ENCODE measurements around the gene MAP7D3. TPM values are rescaled to one million over a fixed set of nuclear protein-coding genes. Genes with fewer than 3 reads are reported as not detected.
"Not testable (repeated sequence)": the region's sequence is repeated elsewhere in the genome, so short reads cannot be mapped to it uniquely, and the experiment has no call there.

Gene MAP7D3
- total RNA-seq, 8 experiments from 2014 or later: 2.9 to 22.9 (median 8.7) TPM

DNA sequence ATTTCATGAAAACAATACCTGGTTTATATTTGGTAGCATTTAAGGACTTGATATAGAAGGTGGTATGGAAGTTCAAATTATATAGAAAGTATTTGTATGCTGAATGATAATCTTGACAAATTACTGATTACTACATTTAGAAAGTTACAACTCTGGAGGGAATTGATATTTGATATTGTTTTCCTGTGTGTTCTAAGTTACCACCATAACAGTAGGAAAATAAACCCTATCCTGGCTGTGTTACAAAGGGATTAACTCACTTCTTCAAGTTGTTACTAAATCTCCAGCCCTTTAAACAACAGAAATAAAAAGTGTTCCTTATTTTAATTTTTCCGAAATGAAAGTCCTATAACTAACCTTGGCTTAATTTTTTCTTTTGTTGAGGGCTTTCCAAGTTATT, 67.3 kb downstream of the MAP7D3 start:
- no peak overlapping the region for H3K27ac ChIP-seq
- in situ Hi-C loops (cut with MboI; ENCODE audit: low pct_unique_long_range_greater_than_20kb in 2 of 9, low sequenced_read_pairs in 9 of 9, unreplicated experiment in 9 of 9): no loop called here
- ATAC-seq (replicated peaks in 6 of 8): no peak
- no peaks in the 10 kb centered on the region for H3K4me1 ChIP-seq (replicated peaks in 1 of 2)
- H3K4me3 ChIP-seq: no peak overlapping the region
- WGBS, 10 experiments: 67 to 100% (median 92%) methylated on average over 1 of the region's 1 CpG; no CpG with 5 or more reads in 6 of the 10 experiments

DNA sequence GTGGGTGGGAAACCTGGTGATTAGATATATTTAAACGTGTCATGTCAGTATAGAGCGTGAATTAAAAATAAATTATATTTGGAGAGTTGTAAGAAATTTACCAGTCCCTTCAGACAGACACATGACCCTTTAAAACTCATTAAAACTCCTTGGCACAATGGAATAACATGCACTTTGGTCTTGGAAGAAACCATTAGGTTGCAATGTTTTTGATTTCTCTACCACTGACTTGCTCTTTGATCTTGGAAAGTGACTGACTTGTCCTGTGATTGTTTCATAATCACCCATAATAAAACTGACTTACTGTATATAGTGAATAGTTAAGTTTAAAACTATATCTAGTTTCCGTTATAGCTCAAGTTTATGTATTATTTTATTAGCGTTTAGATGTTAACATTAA, 68.0 kb downstream of the MAP7D3 start:
- H3K4me3 ChIP-seq: no peak overlapping the region
- no peak overlapping the region for H3K27ac ChIP-seq
- ATAC-seq (replicated peaks in 6 of 8): no peak
- in situ Hi-C loops (cut with MboI; ENCODE audit: low pct_unique_long_range_greater_than_20kb in 2 of 9, low sequenced_read_pairs in 9 of 9, unreplicated experiment in 9 of 9): no loop called here
- H3K4me1 ChIP-seq (replicated peaks in 1 of 2): no peaks in the 10 kb centered on the region
- 27 to 100% (median 62%) methylated on average over 1 to 4 of the region's 4 CpGs; no CpG with 5 or more reads in 4 of the 10 experiments for WGBS, 10 experiments

DNA sequence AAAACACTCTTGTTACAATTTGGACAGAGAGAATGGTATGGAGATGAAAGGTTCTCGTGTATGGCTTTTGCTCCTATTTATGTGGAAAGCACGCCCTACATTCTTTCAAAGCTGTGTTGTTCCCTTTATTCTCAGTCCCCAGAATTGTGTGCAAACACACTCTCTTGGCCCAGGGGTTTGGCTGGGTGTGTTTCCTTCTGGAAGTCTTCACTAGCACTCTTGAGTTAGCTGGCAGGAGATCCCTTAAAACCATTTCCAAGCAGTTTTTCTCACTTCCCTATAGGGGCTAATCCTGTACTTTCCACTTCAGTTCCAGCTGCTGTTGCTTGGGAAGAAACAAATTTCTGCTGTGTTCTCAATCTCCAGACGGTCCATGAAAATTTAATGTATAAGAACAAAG, 68.8 kb downstream of the MAP7D3 start:
- no peak overlapping the region for H3K4me3 ChIP-seq
- WGBS, 10 experiments: 28 to 100% (median 62%) methylated on average over 1 to 2 of the region's 3 CpGs; no CpG with 5 or more reads in 6 of the 10 experiments
- in situ Hi-C loops (cut with MboI; ENCODE audit: low pct_unique_long_range_greater_than_20kb in 2 of 9, low sequenced_read_pairs in 9 of 9, unreplicated experiment in 9 of 9): no loop called here
- ATAC-seq (replicated peaks in 6 of 8): no peak
- H3K4me1 ChIP-seq (replicated peaks in 1 of 2): no peaks in the 10 kb centered on the region
- H3K27ac ChIP-seq: no peak overlapping the region

DNA sequence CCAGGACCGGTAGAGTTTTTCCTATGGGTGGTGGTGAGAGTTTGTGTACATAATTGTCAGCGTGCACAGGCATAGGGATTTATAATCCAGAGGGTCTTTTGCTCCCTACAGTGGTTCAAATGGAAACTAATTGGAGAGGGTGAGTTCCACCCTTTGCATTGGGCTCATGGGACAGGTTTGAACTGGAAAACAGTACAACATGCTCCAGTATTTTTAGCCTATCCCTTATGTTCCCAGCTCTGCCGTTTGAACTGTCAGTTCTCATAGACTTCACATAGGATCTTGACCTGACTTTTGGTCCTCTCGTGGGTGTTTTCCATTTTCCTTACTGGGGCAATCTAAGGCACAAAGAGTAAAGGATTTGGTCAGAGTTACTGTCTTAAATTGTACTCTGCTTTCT, 72.1 kb downstream of the MAP7D3 start:
- WGBS, 10 experiments: 0 to 100% (median 40%) methylated on average over 1 to 4 of the region's 4 CpGs; no CpG with 5 or more reads in 6 of the 10 experiments
- in situ Hi-C loops (cut with MboI; ENCODE audit: low pct_unique_long_range_greater_than_20kb in 2 of 9, low sequenced_read_pairs in 9 of 9, unreplicated experiment in 9 of 9): no loop called here
- Histone ChIP-seq H3K4me1 (replicated peaks in 1 of 2) (no peaks in the 10 kb centered on the region), H3K27ac (no peak overlapping the region), H3K4me3 (no peak overlapping the region)
- ATAC-seq (replicated peaks in 6 of 8): no peak

DNA sequence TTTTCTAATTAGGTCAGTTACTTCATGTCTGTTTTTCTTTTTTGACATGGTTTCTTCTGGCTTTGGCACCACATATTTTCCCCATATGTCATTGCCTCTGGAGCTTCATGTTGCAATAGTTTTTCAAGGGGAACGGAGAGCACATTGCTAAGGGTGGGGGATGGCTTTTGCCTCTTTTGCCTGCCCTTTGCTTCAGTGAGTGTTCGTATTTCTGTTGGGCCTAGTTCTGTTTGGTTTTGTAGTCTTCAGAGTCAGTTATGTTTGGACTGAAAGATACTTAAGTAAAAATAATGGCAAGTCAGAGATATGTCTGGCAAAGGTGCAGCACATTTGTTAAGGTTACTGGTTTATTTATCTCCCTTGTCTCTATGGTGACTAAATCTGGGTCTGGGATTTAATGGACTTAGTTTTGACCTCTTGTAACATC, 74.8 kb downstream of the MAP7D3 start:
- 0 to 100% (median 35%) methylated on average over 1 of the region's 2 CpGs; no CpG with 5 or more reads in 6 of the 10 experiments for WGBS, 10 experiments
- in situ Hi-C loops (cut with MboI; ENCODE audit: low pct_unique_long_range_greater_than_20kb in 2 of 9, low sequenced_read_pairs in 9 of 9, unreplicated experiment in 9 of 9): no loop called here
- peak in 2 of 8 experiments; percentile 63 to 71 for ATAC-seq (replicated peaks in 6 of 8)

DNA sequence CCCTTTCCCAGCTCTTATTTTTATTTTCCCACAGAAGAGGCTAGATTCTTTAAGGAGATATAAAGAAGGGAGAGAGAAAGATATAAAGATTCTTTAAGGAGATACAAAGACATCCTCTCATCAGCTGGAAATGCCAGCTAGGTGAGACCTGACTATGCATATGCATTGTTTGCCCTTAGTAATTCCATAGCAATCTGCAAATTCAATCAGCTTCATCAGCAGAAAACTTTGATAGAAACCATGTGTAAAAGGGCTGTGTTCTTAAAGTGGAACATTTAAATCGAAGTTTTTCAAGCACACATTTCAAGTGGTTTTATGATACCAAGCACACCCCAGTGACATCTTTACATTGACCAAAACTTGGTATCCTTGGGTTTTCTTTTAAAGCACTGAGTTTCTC, 79.8 kb downstream of the MAP7D3 start:
- Histone ChIP-seq H3K4me1 (replicated peaks in 1 of 2) (peaks cover 17 to 20% of the 10 kb centered on the region in 2 donors), H3K4me3 (no peak overlapping the region), H3K27ac (no peak overlapping the region)
- peak in 1 of 8 experiments; percentile 3 for ATAC-seq (replicated peaks in 6 of 8)
- in situ Hi-C loops (cut with MboI; ENCODE audit: low pct_unique_long_range_greater_than_20kb in 2 of 9, low sequenced_read_pairs in 9 of 9, unreplicated experiment in 9 of 9): loop anchor here in 2 of 9 experiments (25.0 kb wide), 1 partner anchor 134 kb away; no protein-coding TSS in a partner anchor
- WGBS, 10 experiments: 0 to 100% (median 38%) methylated on average over 1 of the region's 1 CpG; no CpG with 5 or more reads in 6 of the 10 experiments

More for the DNA sequence above, 74.8 kb downstream of the MAP7D3 start:
- Histone ChIP-seq H3K4me1 (replicated peaks in 1 of 2) (no peaks in the 10 kb centered on the region), H3K4me3 (no peak overlapping the region), H3K27ac (no peak overlapping the region)

DNA sequence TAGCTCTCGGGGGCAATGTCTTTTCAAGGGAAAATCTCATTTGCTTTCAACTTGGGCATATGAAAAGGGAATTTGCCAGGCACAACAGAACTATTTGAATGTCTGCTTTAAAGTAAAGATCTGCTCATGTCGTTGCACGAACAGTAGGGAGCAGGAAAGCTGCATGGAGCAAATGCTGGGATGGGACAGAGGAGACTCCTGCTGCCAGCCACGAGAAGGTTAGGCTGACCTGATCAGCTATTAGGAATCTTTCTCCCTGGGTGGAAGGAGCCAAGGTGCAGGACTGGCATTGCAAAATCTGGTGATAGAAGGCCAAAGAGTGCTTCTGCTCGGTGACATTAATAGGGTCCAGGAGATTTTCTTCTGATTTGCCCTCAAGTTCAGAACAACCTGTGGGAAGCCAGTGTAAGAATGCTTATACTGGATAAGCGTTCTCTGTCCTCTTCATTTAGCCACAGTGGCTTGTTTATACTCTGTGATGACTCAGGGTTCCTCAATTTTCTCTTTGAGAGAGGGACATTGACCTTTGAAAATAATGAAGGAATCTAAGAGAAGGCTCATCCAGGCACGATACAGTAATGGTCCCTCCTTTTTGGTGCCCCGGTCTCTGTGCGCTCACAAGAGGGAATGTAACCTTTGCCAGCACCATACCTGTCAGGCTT, 80.9 kb downstream of the MAP7D3 start:
- no peak overlapping the region for H3K4me3 ChIP-seq
- WGBS, 10 experiments: 18 to 100% (median 53%) methylated on average over 2 to 8 of the region's 9 CpGs; no CpG with 5 or more reads in 5 of the 10 experiments
- H3K27ac ChIP-seq: peak overlapping the region in 1 of 2 donors; percentile 20
- in situ Hi-C loops (cut with MboI; ENCODE audit: low pct_unique_long_range_greater_than_20kb in 2 of 9, low sequenced_read_pairs in 9 of 9, unreplicated experiment in 9 of 9): loop anchor here in 2 of 9 experiments (25.0 kb wide), 1 partner anchor 133 kb away; no protein-coding TSS in a partner anchor
- H3K4me1 ChIP-seq (replicated peaks in 1 of 2): peaks cover 19 to 31% of the 10 kb centered on the region in 2 donors
- ATAC-seq (replicated peaks in 6 of 8): peak in 3 of 8 experiments; percentile 7 to 24 (median 8)

DNA sequence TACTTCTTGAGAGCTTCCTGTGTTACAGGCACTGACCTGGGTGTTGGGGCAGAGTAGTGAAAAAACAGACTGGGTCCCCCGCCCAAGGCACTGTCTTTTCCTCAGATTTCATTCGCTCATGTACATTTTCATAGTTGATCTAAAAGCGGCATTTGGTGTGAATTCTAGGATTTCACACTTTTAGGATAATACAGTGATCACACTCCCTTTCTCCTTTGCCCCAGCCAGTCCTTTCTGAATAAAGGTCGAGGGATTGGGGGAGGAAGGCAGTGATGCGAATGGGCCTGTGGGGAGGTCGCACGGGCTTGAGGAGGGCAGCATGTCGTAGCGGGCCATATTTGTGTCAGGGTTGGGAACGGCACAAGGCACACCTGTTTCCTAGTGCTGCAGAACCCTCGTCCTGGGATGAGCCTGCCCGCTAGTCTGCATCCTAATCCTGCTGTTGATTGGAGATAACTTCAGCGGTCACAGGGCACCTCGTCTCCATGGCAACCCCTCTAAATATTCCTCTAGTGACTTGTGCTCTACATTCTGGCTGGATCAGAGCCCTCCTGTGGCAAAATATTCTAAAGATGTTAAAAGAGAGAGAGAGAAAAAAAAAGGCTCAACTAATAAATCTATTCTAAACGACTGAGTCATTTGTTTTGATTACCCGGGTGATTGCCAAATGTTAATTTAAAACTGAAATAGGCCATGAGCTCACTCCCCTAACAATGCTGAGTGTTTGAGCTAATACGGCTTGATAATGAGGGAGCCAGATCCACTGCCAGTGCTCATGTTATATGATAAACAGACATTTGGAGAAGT, 82.1 kb downstream of the MAP7D3 start:
- H3K4me1 ChIP-seq (replicated peaks in 1 of 2): peaks cover 21 to 33% of the 10 kb centered on the region in 2 donors
- no peak overlapping the region for H3K27ac ChIP-seq
- in situ Hi-C loops (cut with MboI; ENCODE audit: low pct_unique_long_range_greater_than_20kb in 2 of 9, low sequenced_read_pairs in 9 of 9, unreplicated experiment in 9 of 9): loop anchor here in 2 of 9 experiments (25.0 kb wide), 1 partner anchor 132 kb away; no protein-coding TSS in a partner anchor
- WGBS, 10 experiments: 0 to 60% (median 0%) methylated on average over 1 to 9 of the region's 17 CpGs; no CpG with 5 or more reads in 3 of the 10 experiments
- ATAC-seq (replicated peaks in 6 of 8): peak; percentile 84 to 98 (median 92)
- peak overlapping the region in 1 of 5 donors; percentile 6 for H3K4me3 ChIP-seq

DNA sequence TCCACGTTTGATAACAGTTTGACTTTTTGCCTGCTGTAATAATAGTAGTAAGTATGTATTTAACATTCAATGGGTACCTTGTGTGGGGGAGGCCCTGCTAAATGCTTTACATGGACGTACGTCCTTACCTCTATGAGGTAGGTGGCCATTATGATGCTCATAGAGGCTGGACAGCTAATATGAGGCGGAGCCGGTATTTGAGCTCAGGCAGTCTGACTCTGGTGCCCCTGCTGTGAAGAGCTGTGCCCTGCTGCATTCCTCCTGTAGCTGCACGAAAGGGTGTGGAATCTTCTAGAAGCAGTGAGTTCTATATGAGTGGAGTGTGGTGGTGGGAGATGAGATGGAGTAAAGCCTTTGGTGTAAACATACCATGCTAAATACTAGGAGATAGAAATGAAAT, 83.2 kb downstream of the MAP7D3 start:
- peaks cover 21 to 33% of the 10 kb centered on the region in 2 donors for H3K4me1 ChIP-seq (replicated peaks in 1 of 2)
- not testable (repeated sequence) for ATAC-seq (replicated peaks in 6 of 8); H3K4me3 ChIP-seq; H3K27ac ChIP-seq
- WGBS, 10 experiments: 52 to 83% (median 68%) methylated on average over 1 to 6 of the region's 6 CpGs; no CpG with 5 or more reads in 7 of the 10 experiments
- in situ Hi-C loops (cut with MboI; ENCODE audit: low pct_unique_long_range_greater_than_20kb in 2 of 9, low sequenced_read_pairs in 9 of 9, unreplicated experiment in 9 of 9): loop anchor here in 2 of 9 experiments (25.0 kb wide), 1 partner anchor 131 kb away; no protein-coding TSS in a partner anchor

DNA sequence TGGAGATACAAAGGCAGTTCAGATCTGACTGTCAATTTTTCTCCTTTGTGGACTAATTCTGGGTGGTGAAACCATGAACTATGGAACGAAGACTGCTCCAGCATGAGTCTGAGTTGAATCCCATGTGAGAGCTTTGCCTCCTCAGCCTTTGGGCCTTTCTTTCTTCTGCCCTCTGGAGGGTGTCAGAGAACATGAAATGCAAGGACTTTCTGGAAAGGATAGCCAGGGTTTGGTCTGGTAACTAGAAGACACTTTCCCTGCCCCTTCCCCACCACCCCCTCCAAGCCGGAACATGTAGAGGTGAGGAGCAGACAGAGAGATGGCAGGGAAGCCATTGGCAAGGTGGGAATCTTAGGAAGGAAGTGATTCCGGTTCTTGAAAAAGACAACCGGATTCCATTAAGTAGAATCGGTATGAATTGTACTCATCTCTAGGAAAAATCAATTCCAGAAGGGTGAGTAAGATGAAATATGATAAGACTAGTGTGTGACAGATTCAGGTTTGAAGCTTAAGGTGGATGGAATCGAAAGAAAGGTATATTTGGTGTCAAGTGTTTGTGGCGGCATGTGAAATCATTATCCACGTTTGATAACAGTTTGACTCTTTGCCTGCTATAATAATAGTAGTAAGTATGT, 84.9 kb downstream of the MAP7D3 start:
- ATAC-seq (replicated peaks in 6 of 8): peak in 2 of 8 experiments; percentile 14 to 21
- WGBS, 10 experiments: 45 to 100% (median 100%) methylated on average over 1 of the region's 8 CpGs; no CpG with 5 or more reads in 7 of the 10 experiments
- in situ Hi-C loops (cut with MboI; ENCODE audit: low pct_unique_long_range_greater_than_20kb in 2 of 9, low sequenced_read_pairs in 9 of 9, unreplicated experiment in 9 of 9): loop anchor here in 2 of 9 experiments (25.0 kb wide), 1 partner anchor 129 kb away; no protein-coding TSS in a partner anchor
- no peak overlapping the region for H3K27ac ChIP-seq
- H3K4me3 ChIP-seq: no peak overlapping the region
- peaks cover 21 to 33% of the 10 kb centered on the region in 2 donors for H3K4me1 ChIP-seq (replicated peaks in 1 of 2)

DNA sequence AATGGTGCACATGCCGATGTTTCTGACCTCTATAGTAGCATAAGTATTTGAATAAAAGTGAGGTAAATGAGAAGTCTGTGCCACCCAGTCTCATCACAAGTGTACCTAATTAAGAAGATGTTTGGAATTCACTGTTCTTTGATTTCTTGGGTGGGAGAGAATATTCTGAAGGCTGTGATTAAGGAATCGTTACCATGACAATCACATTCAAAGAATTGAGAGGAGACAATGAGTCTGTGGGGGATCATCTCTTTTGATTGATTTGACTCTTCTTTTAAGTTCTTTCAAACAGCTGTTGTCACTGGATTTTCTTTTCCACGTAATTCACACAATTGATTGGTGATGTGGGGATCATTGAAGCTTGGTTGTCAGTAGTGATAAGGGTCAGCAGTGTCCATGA, 85.8 kb downstream of the MAP7D3 start:
- ATAC-seq (replicated peaks in 6 of 8): peak in 1 of 8 experiments; percentile 1
- Histone ChIP-seq H3K4me1 (replicated peaks in 1 of 2) (peaks cover 19 to 31% of the 10 kb centered on the region in 2 donors), H3K27ac (no peak overlapping the region), H3K4me3 (no peak overlapping the region)
- in situ Hi-C loops (cut with MboI; ENCODE audit: low pct_unique_long_range_greater_than_20kb in 2 of 9, low sequenced_read_pairs in 9 of 9, unreplicated experiment in 9 of 9): loop anchor here in 2 of 9 experiments (25.0 kb wide), 1 partner anchor 128 kb away; no protein-coding TSS in a partner anchor
- 0 to 80% (median 4%) methylated on average over 1 to 2 of the region's 3 CpGs; no CpG with 5 or more reads in 4 of the 10 experiments for WGBS, 10 experiments

DNA sequence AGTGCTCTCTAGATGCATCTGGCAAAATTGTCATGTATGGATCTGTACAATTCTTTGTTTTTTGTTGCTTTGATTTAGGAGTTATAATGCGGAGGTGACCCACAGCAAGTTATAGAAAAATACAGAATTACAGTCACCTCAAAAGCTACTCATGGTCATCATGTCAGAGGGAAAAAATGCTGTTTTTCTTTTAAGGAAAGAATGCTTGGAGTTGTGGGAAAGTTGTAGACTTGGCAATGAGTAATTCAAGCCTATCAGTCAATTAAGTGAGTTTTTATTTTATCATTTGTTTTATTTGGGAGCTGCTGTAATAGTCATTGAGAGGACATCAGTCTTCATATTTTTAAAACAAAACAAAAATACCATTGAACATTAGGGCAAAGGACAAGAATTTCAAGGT, 87.5 kb downstream of the MAP7D3 start:
- WGBS, 10 experiments: 92 to 100% methylated on average over 1 of the region's 1 CpG; no CpG with 5 or more reads in 8 of the 10 experiments
- no peak for ATAC-seq (replicated peaks in 6 of 8)

More for the DNA sequence above, 87.5 kb downstream of the MAP7D3 start:
- no peak overlapping the region for H3K27ac ChIP-seq
- in situ Hi-C loops (cut with MboI; ENCODE audit: low pct_unique_long_range_greater_than_20kb in 2 of 9, low sequenced_read_pairs in 9 of 9, unreplicated experiment in 9 of 9): loop anchor here in 2 of 9 experiments (25.0 kb wide), 1 partner anchor 126 kb away; no protein-coding TSS in a partner anchor
- H3K4me3 ChIP-seq: no peak overlapping the region
- H3K4me1 ChIP-seq (replicated peaks in 1 of 2): peaks cover 6 to 14% of the 10 kb centered on the region in 2 donors

Data from motor neuron (in vitro differentiated cells).